Measurements from ENCODE around the gene FAM227B.
"Not testable (repeated sequence)": the region's sequence is repeated elsewhere in the genome, so short reads cannot be mapped to it uniquely, and the experiment has no call there.

The FAM227B gene

DNA sequence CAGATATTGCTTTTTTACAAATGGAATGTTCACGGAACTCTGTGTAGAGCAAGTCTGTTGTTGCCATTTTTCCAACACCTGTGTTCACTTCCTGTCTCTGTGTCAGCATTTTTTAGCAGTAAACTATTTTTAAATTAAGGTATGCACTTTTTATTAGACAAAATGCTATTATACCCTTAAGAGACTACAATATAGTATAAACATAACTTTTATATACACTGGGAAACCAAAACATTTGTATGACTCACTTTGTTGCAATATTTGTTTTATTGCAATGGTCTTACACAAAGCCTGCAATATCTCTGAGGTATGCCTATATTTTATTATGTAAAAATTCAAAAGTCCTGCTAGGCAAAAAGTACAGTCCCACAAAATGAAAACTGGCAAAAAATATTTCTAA lies 237.4 kb downstream of the FAM227B start:
- DNase-seq (ENCODE audit: low read depth in 2 of 2, low spot score in 1 of 2), result no peak

DNA sequence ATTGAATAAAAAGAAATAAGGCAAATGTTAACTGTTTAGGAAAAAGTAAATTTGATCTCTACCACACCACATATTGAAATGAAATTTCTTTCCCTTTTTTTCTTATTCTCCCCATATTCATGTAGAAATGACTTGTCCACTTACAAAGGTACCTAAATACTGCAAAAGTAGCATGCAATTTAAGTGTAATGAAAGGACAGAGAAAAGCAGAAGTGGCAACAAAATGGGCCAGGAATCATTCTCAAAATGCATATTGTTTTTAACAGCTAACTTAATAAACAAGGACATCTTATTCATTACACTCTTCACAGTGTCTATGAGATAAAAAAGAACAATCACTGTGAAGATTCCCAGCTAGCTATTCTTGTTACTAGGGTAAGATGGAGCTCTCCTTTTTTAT lies 238.2 kb downstream of the FAM227B start:
- no peak for DNase-seq (ENCODE audit: low read depth in 2 of 2, low spot score in 1 of 2)

GRCh38 chr15:49380912-49381311 lies 239.7 kb downstream of the FAM227B start:
- DNase-seq (ENCODE audit: low read depth in 2 of 2, low spot score in 1 of 2), result no peak

- DNase-seq (ENCODE audit: low read depth in 2 of 2, low spot score in 1 of 2), result no peak
Observed at GRCh38 chr15:49379996-49380395, 240.6 kb downstream of the FAM227B start.

DNA sequence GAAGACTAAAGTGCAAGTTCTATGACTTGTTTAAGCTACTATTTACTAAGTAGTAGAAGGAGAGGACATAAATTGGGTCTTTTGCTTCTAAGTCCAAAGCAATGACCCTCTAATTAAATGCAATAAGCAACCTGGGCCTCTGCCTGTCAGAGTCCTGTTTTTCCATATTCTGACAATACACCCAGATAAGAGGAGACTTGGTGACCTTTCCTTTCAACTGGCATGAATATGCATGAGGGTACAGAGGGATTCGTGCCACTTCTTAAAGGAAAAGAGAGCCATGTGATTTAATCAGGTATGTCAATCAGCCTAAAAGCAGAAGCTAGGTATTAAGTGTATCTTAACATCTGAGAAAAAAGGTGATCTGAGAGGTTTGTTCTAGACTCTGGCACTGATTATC lies 248.3 kb downstream of the FAM227B start:
- DNase-seq (ENCODE audit: low read depth in 2 of 2, low spot score in 1 of 2), result no peak

GRCh38 chr15:49370782-49371181 lies 249.8 kb downstream of the FAM227B start:
- no peak for DNase-seq (ENCODE audit: low read depth in 2 of 2, low spot score in 1 of 2)

GRCh38 chr15:49366496-49366895 lies 254.1 kb downstream of the FAM227B start:
- DNase-seq (ENCODE audit: low read depth in 2 of 2, low spot score in 1 of 2), result no peak

- DNase-seq (ENCODE audit: low read depth in 2 of 2, low spot score in 1 of 2), result no peak
Observed at GRCh38 chr15:49361370-49361769, 259.2 kb downstream of the FAM227B start.

GRCh38 chr15:49354439-49354838 lies 266.2 kb downstream of the FAM227B start:
- DNase-seq (ENCODE audit: low read depth in 2 of 2, low spot score in 1 of 2), result not testable (repeated sequence)

DNA sequence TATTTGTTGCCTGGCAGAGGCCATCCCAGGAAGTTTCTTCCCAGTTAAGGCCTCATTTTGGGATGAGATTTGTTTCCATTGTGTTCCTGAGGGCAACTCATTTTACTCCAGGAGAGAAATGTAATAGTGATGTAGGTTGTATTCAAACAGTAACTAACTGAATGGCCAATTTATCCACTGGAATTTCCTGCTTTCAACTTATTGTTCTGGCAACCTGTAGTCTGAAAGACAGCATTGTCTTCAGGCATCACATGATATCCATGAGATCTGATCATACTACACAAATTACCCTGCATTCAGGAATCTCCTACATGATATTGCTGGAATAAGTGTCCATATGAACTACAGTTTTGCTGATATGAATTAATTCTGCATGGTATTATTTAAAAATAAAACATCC lies 277.1 kb downstream of the FAM227B start:
- no peak for DNase-seq (ENCODE audit: low read depth in 2 of 2, low spot score in 1 of 2)

DNA sequence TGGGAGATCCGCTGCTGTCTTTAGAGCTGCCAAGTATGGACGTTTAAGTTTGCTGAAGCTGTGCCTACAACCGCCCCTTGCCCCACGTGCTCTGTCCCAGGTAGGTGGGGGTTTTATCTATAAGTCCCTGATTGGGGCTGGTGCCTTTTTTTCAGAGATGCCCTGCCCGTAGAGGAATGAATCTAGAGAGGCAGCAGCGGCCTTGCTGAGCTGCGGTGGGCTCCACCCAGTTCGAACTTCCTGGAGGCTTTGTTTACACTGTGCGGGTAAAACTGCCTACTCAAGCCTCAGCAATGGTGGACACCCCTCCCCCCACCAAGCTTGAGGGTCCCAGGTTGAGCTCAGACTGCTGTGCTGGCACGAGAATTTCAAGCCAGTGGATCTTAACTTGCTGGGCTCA lies 281.0 kb downstream of the FAM227B start:
- no peak for DNase-seq (ENCODE audit: low read depth in 2 of 2, low spot score in 1 of 2)

DNA sequence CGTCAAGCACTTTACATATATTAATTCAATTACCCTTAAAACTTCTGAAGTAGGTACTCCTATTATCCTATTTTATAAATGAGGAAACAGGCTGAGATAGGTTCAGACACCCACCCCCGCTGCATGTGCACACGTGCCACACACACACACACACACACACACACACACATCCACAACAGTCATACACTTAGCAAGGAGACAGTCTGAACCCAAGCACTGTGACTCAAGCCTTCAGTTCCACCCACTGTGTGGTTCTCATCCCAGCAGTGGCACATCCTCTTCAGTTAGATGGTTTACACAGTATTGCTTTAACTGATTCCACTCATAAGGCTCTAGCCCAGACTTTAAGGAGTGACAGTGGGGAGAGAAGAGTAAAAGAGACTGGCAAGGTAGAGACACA lies 288.7 kb downstream of the FAM227B start:
- no peak for DNase-seq (ENCODE audit: low read depth in 2 of 2, low spot score in 1 of 2)

DNA sequence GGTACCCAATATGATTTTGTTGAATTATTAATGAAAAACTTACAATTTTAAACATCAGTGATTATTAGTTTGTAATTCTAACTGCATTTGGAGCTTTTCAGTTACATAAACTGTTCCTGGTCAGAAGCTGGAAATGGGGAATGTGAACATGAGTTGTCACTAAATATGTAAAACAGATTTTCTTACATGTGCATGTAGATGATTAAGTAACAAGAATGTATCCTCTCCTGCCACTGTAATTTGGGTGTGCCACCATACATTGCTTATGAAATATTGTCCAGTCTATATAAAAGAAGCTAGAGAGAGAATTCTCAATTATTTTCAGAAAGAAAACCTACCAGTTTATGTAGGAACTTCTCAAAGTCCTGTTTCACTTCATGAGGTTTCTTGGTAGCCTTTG lies 289.2 kb downstream of the FAM227B start:
- DNase-seq (ENCODE audit: low read depth in 2 of 2, low spot score in 1 of 2), result no peak

- no peak for DNase-seq (ENCODE audit: low read depth in 2 of 2, low spot score in 1 of 2)
Observed at GRCh38 chr15:49330166-49330565, 290.5 kb downstream of the FAM227B start.

- DNase-seq (ENCODE audit: low read depth in 2 of 2, low spot score in 1 of 2), result no peak
Observed at GRCh38 chr15:49328941-49329340, 291.7 kb downstream of the FAM227B start.

GRCh38 chr15:49327927-49328326 lies 292.7 kb downstream of the FAM227B start:
- DNase-seq (ENCODE audit: low read depth in 2 of 2, low spot score in 1 of 2), result no peak

- DNase-seq (ENCODE audit: low read depth in 2 of 2, low spot score in 1 of 2), result no peak
Observed at GRCh38 chr15:49323207-49323606, 297.4 kb downstream of the FAM227B start.

- DNase-seq (ENCODE audit: low read depth in 2 of 2, low spot score in 1 of 2), result no peak
Observed at GRCh38 chr15:49320351-49320750, 300.3 kb downstream of the FAM227B start.

- no peak for DNase-seq (ENCODE audit: low read depth in 2 of 2, low spot score in 1 of 2)
Observed at GRCh38 chr15:49315391-49315823, 305.2 kb downstream of the FAM227B start.

DNA sequence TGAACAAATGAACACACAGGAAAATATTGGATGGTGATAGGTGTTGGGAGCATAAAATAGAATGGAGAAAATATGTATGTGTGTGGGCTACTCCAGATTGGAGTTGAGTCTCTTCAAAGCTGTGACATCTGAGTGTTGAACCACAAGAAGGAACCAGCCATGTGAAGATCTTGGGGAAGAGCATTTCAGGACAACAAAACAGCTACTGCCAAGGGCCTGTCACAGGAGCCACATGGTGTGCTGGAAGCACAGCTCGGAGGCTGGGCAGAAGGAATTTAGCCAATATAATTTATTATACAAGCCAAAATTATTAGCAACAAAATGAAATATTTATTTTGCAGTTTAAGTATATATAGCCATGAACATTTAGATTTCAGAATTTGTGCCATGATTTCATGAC lies 305.9 kb downstream of the FAM227B start:
- DNase-seq (ENCODE audit: low read depth in 2 of 2, low spot score in 1 of 2), result no peak

DNA sequence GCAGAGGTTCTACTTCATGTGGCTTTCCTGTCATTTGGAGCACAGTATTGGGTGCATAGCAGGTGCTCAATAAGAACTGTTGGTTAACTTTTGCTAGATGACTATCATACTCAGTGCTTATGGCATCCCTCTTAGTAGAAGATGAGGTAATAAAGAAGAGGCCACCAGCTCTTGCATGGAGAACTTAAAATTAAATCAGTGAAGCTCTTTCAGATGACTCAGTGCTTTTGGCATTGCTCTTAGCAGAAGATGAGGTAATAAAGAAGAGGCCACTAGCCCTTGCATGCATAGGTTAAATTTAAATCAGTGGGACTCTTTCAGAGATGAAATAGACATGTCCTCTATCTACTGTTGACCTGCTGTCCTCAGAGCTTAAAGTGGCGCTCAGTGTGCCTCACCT lies 307.0 kb downstream of the FAM227B start:
- DNase-seq (ENCODE audit: low read depth in 2 of 2, low spot score in 1 of 2), result no peak

DNA sequence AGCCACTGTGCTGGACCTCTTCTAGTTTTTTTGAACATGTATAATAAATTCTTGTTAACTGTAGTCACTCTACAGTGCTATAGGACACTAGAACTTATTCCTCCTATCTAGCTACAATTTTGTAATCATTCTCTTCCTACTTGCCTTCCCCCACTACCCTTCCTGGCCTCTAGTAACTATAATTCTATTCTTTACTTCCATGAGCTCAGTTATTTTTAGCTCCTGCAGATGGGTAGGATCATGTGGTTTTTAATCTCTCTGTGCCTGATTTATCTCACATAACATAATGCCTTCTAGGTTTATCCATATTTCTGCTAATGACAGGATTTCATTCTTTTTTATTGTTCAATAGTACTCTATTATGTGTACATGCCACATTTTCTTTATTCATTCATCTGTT lies 310.7 kb downstream of the FAM227B start:
- DNase-seq (ENCODE audit: low read depth in 2 of 2, low spot score in 1 of 2), result no peak

DNA sequence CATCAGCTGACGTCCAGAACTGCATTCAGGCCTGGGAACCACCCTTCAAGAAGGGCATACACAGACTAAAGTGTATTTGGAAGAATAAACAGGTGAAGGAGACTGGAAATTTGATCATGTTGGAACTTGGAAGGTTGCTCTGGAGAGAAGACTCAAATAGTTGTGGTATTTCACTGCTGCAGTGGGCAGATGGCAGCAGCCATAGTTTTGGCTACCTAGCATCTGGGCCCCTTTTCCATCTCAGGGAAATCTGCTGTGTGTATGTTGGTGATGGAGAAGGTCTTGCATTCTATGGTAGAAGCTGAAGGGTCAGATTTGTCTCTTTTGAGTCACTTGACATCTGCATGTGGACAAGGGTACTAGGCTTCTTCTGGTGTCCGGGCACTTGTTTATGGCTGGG lies 311.9 kb downstream of the FAM227B start:
- no peak for DNase-seq (ENCODE audit: low read depth in 2 of 2, low spot score in 1 of 2)

DNA sequence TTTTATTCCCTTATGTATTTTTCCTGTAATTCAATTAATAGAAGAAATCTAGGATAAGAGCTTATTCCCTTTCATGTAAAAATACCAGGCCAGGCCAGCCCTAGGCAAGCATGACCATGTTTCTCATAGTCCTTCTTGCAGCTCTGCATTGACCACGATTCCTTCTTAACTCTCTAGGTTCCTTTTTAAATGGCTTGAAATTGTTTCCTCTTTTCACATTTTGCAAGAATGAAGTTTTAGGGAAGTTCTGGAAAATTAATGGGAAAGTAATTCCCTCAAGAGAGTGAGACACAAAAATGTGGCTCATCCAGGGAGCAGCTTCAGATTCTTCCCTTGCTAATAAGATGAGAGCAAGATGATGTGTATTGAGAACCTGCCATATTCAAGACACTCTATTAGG lies 314.1 kb downstream of the FAM227B start:
- no peak for DNase-seq (ENCODE audit: low read depth in 2 of 2, low spot score in 1 of 2)
